ENCODE measurements around the gene KLF15. TPM values are rescaled to one million over a fixed set of nuclear protein-coding genes. Genes with fewer than 3 reads are reported as not detected.

The KLF15 gene
- polyA plus RNA-seq, 1 donor from 2014 or later: 0.46 TPM

GRCh38 chr3:126349611-126350501, 7.4 kb downstream of the KLF15 start:
- H3K9me3 ChIP-seq (ENCODE audit: low read length): no peaks in the 10 kb centered on the region
- H3K4me2 ChIP-seq (ENCODE audit: low read length): no peak overlapping the region
- H3K79me2 ChIP-seq (replicated peaks; ENCODE audit: insufficient read depth, low read length): no peaks in the 10 kb centered on the region
- H3K4me3 ChIP-seq (ENCODE audit: low read length): no peak overlapping the region
- no peak overlapping the region for H2AFZ ChIP-seq (ENCODE audit: low read depth, low read length)
- no peaks in the 10 kb centered on the region for H3K36me3 ChIP-seq (ENCODE audit: insufficient read depth, low read length)
- H3K9me2 ChIP-seq (ENCODE audit: insufficient read depth, low read length): no peaks in the 10 kb centered on the region
- TF ChIP-seq CTCF (IDR thresholded peaks at IDR 0.05; ENCODE audit: poor library complexity, severe bottlenecking): no peak
- TF ChIP-seq REST (IDR thresholded peaks at IDR 0.05; ENCODE audit: borderline replicate concordance): no peak
- no peak for TF ChIP-seq EZH2 (IDR thresholded peaks at IDR 0.05; ENCODE audit: borderline replicate concordance, insufficient read depth, low read length, poor library complexity, severe bottlenecking)
- no peak for TF ChIP-seq TAF1 (IDR thresholded peaks at IDR 0.05; ENCODE audit: low read depth)
- TF ChIP-seq MXI1 (conservative IDR thresholded peaks at IDR 0.05; ENCODE audit: poor library complexity, severe bottlenecking): no peak
- TF ChIP-seq POLR2AphosphoS5 (IDR thresholded peaks at IDR 0.05): no peak
- no peak for TF ChIP-seq RAD21 (conservative IDR thresholded peaks at IDR 0.05)
- no peak for TF ChIP-seq SMC3 (conservative IDR thresholded peaks at IDR 0.05; ENCODE audit: poor library complexity)
- TF ChIP-seq EP300 (conservative IDR thresholded peaks at IDR 0.05; ENCODE audit: poor library complexity, severe bottlenecking): no peak
- no peak overlapping the region for H3K9ac ChIP-seq (ENCODE audit: low read length)
- no peak overlapping the region for H3K27ac ChIP-seq (ENCODE audit: low read length)
- no peaks in the 10 kb centered on the region for H3K27me3 ChIP-seq (ENCODE audit: insufficient read depth, low read depth, low read length)
- no peaks in the 10 kb centered on the region for H4K20me1 ChIP-seq (ENCODE audit: insufficient read depth)
- no peaks in the 10 kb centered on the region for H3F3A ChIP-seq (ENCODE audit: insufficient read depth, low read length, poor library complexity, severe bottlenecking)

DNA sequence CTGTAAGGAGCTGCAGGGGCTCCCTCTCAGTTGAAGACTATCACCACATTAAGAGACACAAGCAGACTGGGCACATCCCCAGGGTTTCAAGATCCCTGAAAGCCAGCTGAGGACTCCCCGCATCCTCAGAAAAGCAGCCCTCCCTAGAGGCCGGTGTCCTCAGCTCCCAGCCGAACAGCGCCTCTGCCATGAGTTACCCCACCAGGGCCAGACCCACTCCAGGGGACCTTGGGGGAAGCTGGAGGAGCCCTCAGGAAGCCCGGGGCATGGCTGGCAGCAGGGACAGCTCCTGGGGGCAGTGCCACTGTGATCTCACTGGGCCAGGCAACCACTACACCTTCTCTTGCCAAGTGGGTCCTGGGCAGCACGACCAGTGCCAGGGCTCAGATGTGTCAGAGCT, 8.1 kb downstream of the KLF15 start:
- Histone ChIP-seq H3K4me3 (ENCODE audit: low read length) (no peak overlapping the region), H3K9me3 (ENCODE audit: low read length) (no peaks in the 10 kb centered on the region), H3K27me3 (ENCODE audit: insufficient read depth, low read depth, low read length) (no peaks in the 10 kb centered on the region), H3K9me2 (ENCODE audit: insufficient read depth, low read length) (no peaks in the 10 kb centered on the region), H3K27ac (ENCODE audit: low read length) (no peak overlapping the region), H2AFZ (ENCODE audit: low read depth, low read length) (no peak overlapping the region), H3K9ac (ENCODE audit: low read length) (no peak overlapping the region), H3K4me2 (ENCODE audit: low read length) (no peak overlapping the region), H4K20me1 (ENCODE audit: insufficient read depth) (no peaks in the 10 kb centered on the region), H3F3A (ENCODE audit: insufficient read depth, low read length, poor library complexity, severe bottlenecking) (no peaks in the 10 kb centered on the region), H3K36me3 (ENCODE audit: insufficient read depth, low read length) (no peaks in the 10 kb centered on the region), H3K79me2 (replicated peaks; ENCODE audit: insufficient read depth, low read length) (no peaks in the 10 kb centered on the region)
- TF ChIP-seq TAF1 (IDR thresholded peaks at IDR 0.05; ENCODE audit: low read depth) (no peak), POLR2AphosphoS5 (IDR thresholded peaks at IDR 0.05) (no peak), RAD21 (conservative IDR thresholded peaks at IDR 0.05) (no peak), CTCF (IDR thresholded peaks at IDR 0.05; ENCODE audit: poor library complexity, severe bottlenecking) (no peak), SMC3 (conservative IDR thresholded peaks at IDR 0.05; ENCODE audit: poor library complexity) (no peak), MXI1 (conservative IDR thresholded peaks at IDR 0.05; ENCODE audit: poor library complexity, severe bottlenecking) (no peak), EP300 (conservative IDR thresholded peaks at IDR 0.05; ENCODE audit: poor library complexity, severe bottlenecking) (no peak), REST (IDR thresholded peaks at IDR 0.05; ENCODE audit: borderline replicate concordance) (no peak), EZH2 (IDR thresholded peaks at IDR 0.05; ENCODE audit: borderline replicate concordance, insufficient read depth, low read length, poor library complexity, severe bottlenecking) (no peak)

All from neural cell (in vitro differentiated cells).